Liver (tissue), 9 donors: ENCODE results near the gene PAIP2. TPM values are rescaled to one million over a fixed set of nuclear protein-coding genes. Genes with fewer than 3 reads are reported as not detected.

Experiments used
- DNase-seq: peaks from one replicate; pipeline ENCODE4 v3.0.0-alpha.2; 2017; ENCODE audit warnings: low spot score
- H3K27ac ChIP-seq, 2 donors: one replicate each; pipeline ENCODE4 v1.7.0; 2013; ENCODE audit warnings: inconsistent platforms in 2 of 2, low read length in 2 of 2, control low read depth in 1 of 2, low read depth in 1 of 2, mild to moderate bottlenecking in 1 of 2
- H3K27me3 ChIP-seq, 4 donors: one replicate each; pipeline versions ENCODE4 v1.6.1 to v1.7.0; 2013; ENCODE audit warnings: low read length in 3 of 4, inconsistent platforms in 1 of 4, mild to moderate bottlenecking in 1 of 4, moderate library complexity in 1 of 4; ENCODE audit not compliant: control insufficient read depth in 4 of 4, insufficient read depth in 4 of 4
- H3K36me3 ChIP-seq, 4 donors: one replicate each; pipeline versions ENCODE4 v1.6.1 to v1.7.0; 2013; ENCODE audit warnings: low read length in 3 of 4, mild to moderate bottlenecking in 3 of 4, low read depth in 1 of 4, moderate library complexity in 1 of 4; ENCODE audit not compliant: control insufficient read depth in 4 of 4, insufficient read depth in 3 of 4
- H3K4me1 ChIP-seq, 4 donors: one replicate each; pipeline versions ENCODE4 v1.6.1 to v1.7.0; 2013; ENCODE audit warnings: low read length in 3 of 4, mild to moderate bottlenecking in 3 of 4, moderate library complexity in 1 of 4; ENCODE audit not compliant: control insufficient read depth in 4 of 4, insufficient read depth in 4 of 4
- H3K4me3 ChIP-seq, 3 donors: one replicate each; pipeline versions ENCODE4 v1.6.1 to v1.7.0; 2013; ENCODE audit warnings: low read length in 3 of 3, control low read depth in 1 of 3, low read depth in 1 of 3, mild to moderate bottlenecking in 1 of 3
- H3K9ac ChIP-seq, 2 donors: one replicate each; pipeline ENCODE4 v1.7.0; 2013; ENCODE audit warnings: low read length in 2 of 2, mild to moderate bottlenecking in 2 of 2, moderate library complexity in 2 of 2, control low read depth in 1 of 2, low read depth in 1 of 2
- H3K9me3 ChIP-seq, 4 donors: one replicate each; pipeline versions ENCODE4 v1.6.1 to v1.7.0; 2013; ENCODE audit warnings: low read length in 3 of 4; ENCODE audit not compliant: control insufficient read depth in 4 of 4
- EGR1 ChIP-seq, 2 donors: IDR thresholded peaks; 2 replicates each; pipeline ENCODE4 v1.6.1; 2016 to 2018; ENCODE audit warnings: antibody characterized with exemption in 2 of 2, low read depth in 2 of 2
- FOXA1 ChIP-seq: IDR thresholded peaks from 2 replicates; pipeline ENCODE4 v1.6.1; 2016; ENCODE audit warnings: antibody characterized with exemption
- FOXA2 ChIP-seq: IDR thresholded peaks from 2 replicates; pipeline ENCODE4 v1.6.1; 2016; ENCODE audit warnings: antibody characterized with exemption
- GABPA ChIP-seq, 2 donors: IDR thresholded peaks in 1 of 2; conservative IDR thresholded peaks in 1 of 2; 2 replicates each; pipeline ENCODE4 v1.6.1; 2016; ENCODE audit warnings: antibody characterized with exemption in 2 of 2, mild to moderate bottlenecking in 1 of 2, moderate library complexity in 1 of 2
- HNF4A ChIP-seq, 2 donors: conservative IDR thresholded peaks; 2 replicates each; pipeline ENCODE4 v1.6.1; 2016; ENCODE audit warnings: antibody characterized with exemption in 2 of 2, mild to moderate bottlenecking in 2 of 2
- JUND ChIP-seq, 2 donors: IDR thresholded peaks; 2 replicates each; pipeline ENCODE4 v1.6.1; 2016; ENCODE audit warnings: antibody characterized with exemption in 2 of 2
- MAX ChIP-seq: IDR thresholded peaks from 2 replicates; pipeline ENCODE4 v1.6.1; 2016; ENCODE audit warnings: antibody characterized with exemption
- NR2F2 ChIP-seq: IDR thresholded peaks from 2 replicates; pipeline ENCODE4 v1.6.1; 2016; ENCODE audit warnings: antibody characterized with exemption
- RXRA ChIP-seq, 2 donors: IDR thresholded peaks; 2 replicates each; pipeline ENCODE4 v1.6.1; 2017 to 2018; ENCODE audit warnings: antibody characterized with exemption in 2 of 2, mild to moderate bottlenecking in 1 of 2
- SP1 ChIP-seq: IDR thresholded peaks from 2 replicates; pipeline ENCODE4 v1.6.1; 2018; ENCODE audit warnings: antibody characterized with exemption, mild to moderate bottlenecking
- YY1 ChIP-seq: IDR thresholded peaks from 2 replicates; pipeline ENCODE4 v1.6.1; 2016; ENCODE audit warnings: antibody characterized with exemption, mild to moderate bottlenecking
- WGBS: extraction: QIAGEN DNeasy Blood & Tissue Kit; methylation state at CpG from one replicate; pipeline ENCODE4 v1.1.7; 2013; 5-methylcytosine and 5-hydroxymethylcytosine counted together
- polyA plus RNA-seq, 2 donors: library from polyadenylated mRNA; stranded (reverse) in 1 of 2; unstranded in 1 of 2; fragments of 200-250 nt in 1 of 2; fragments of >200 nt in 1 of 2; fragmentation: Nextera tagmentation in 1 of 2; extraction: Ambion mirVana in 1 of 2; gene quantifications; one replicate each; pipeline versions ENCODE4 v1.2.1 to v1.2.3, GENCODE V29; 2013 to 2015
- total RNA-seq, 2 donors: library from RNA; depleted of rRNA; stranded (reverse); fragments of >200 nt; gene quantifications; one replicate each; pipeline ENCODE4 v1.2.3, GENCODE V29; 2014
- TF ChIP-seq, protein P1 (sequence below): IDR thresholded peaks from 2 replicates; pipeline ENCODE4 v1.6.1; 2016; ENCODE audit warnings: antibody characterized with exemption
- TF ChIP-seq, protein P2 (sequence below): IDR thresholded peaks from 2 replicates; pipeline ENCODE4 v1.6.1; 2016; ENCODE audit warnings: antibody characterized with exemption
- TF ChIP-seq, protein P3 (sequence below): fragments of 150-350 bp; IDR thresholded peaks from 2 replicates; pipeline ENCODE4 v1.5.1; 2017; ENCODE audit warnings: improper control_type of control experiment, low read depth, low read length; ENCODE audit not compliant: missing input control
- TF ChIP-seq, protein P4 (sequence below): IDR thresholded peaks from 2 replicates; pipeline ENCODE4 v1.6.1; 2016; ENCODE audit warnings: antibody characterized with exemption, mild to moderate bottlenecking
- donor health status: healthy.
- donor health status: healthy.
- donor health status: healthy.
- donor health status: healthy.
- donor health status: healthy.

Gene PAIP2
- total and polyA plus RNA-seq, 4 donors, result 41.5 to 63.2 (median 45.1) TPM

- TF ChIP-seq JUND (IDR thresholded peaks at IDR 0.05), result no peak
- TF ChIP-seq SP1, result no peak
- TF ChIP-seq, protein P1, sequence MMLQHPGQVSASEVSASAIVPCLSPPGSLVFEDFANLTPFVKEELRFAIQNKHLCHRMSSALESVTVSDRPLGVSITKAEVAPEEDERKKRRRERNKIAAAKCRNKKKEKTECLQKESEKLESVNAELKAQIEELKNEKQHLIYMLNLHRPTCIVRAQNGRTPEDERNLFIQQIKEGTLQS, result no peak
- TF ChIP-seq FOXA2, result no peak
- no peak for TF ChIP-seq RXRA (IDR thresholded peaks at IDR 0.05)
- Histone ChIP-seq H3K9ac (no peak overlapping the region), H3K4me3 (no peak overlapping the region), H3K9me3 (no peaks in the 10 kb centered on the region), H3K27me3 (peaks cover 0 to 3% (median 0%) of the 10 kb centered on the region in 4 donors), H3K4me1 (peaks cover 9 to 19% (median 17%) of the 10 kb centered on the region in 4 donors), H3K27ac (no peak overlapping the region), H3K36me3 (peaks cover 0 to under 1% (median 0%) of the 10 kb centered on the region in 4 donors)
- DNase-seq, result no peak
- 67% methylated on average over 33 of the region's 33 CpGs for WGBS
These were observed 50.1 kb downstream of the PAIP2 start for GRCh38 chr5:139391570-139392323.

GRCh38 chr5:139392324-139392677 lies 50.6 kb downstream of the PAIP2 start:
- H3K27ac ChIP-seq, result no peak overlapping the region
- no peaks in the 10 kb centered on the region for H3K9me3 ChIP-seq
- no peak for DNase-seq
- H3K9ac ChIP-seq, result no peak overlapping the region
- H3K4me3 ChIP-seq, result peak overlapping the region in 1 of 3 donors; percentile 13
- TF ChIP-seq, protein P2, sequence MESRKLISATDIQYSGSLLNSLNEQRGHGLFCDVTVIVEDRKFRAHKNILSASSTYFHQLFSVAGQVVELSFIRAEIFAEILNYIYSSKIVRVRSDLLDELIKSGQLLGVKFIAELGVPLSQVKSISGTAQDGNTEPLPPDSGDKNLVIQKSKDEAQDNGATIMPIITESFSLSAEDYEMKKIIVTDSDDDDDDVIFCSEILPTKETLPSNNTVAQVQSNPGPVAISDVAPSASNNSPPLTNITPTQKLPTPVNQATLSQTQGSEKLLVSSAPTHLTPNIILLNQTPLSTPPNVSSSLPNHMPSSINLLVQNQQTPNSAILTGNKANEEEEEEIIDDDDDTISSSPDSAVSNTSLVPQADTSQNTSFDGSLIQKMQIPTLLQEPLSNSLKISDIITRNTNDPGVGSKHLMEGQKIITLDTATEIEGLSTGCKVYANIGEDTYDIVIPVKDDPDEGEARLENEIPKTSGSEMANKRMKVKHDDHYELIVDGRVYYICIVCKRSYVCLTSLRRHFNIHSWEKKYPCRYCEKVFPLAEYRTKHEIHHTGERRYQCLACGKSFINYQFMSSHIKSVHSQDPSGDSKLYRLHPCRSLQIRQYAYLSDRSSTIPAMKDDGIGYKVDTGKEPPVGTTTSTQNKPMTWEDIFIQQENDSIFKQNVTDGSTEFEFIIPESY, result no peak
- TF ChIP-seq MAX (no peak), NR2F2 (no peak), EGR1 (IDR thresholded peaks at IDR 0.05; ENCODE audit: low read depth in 2 of 2) (no peak)
- TF ChIP-seq, protein P1, result no peak
- H3K27me3 ChIP-seq, result peaks cover 0 to 3% (median 0%) of the 10 kb centered on the region in 4 donors
- WGBS, result 23% methylated on average over 36 of the region's 36 CpGs
- peaks cover 9 to 19% (median 17%) of the 10 kb centered on the region in 4 donors for H3K4me1 ChIP-seq
- H3K36me3 ChIP-seq, result peaks cover 0 to 1% (median 0%) of the 10 kb centered on the region in 4 donors

- Histone ChIP-seq H3K4me1 (peaks cover 9 to 19% (median 17%) of the 10 kb centered on the region in 4 donors), H3K9ac (no peak overlapping the region), H3K27me3 (peaks cover 0 to 3% (median 0%) of the 10 kb centered on the region in 4 donors), H3K4me3 (peak overlapping the region in 2 of 3 donors; percentile 53 to 59), H3K36me3 (peaks cover 0 to 1% (median 0%) of the 10 kb centered on the region in 4 donors), H3K9me3 (no peaks in the 10 kb centered on the region), H3K27ac (no peak overlapping the region)
- WGBS, result 6% methylated on average over 77 of the region's 77 CpGs
- peak; percentile 55 for DNase-seq
- TF ChIP-seq MAX (no peak), YY1 (no peak), EGR1 (IDR thresholded peaks at IDR 0.05; ENCODE audit: low read depth in 2 of 2) (no peak), HNF4A (conservative IDR thresholded peaks at IDR 0.05) (no peak), JUND (IDR thresholded peaks at IDR 0.05) (no peak), SP1 (no peak), GABPA (IDR thresholded peaks at IDR 0.05 in 1 of 2, conservative IDR thresholded peaks at IDR 0.05 in 1 of 2) (no peak), NR2F2 (no peak), FOXA1 (no peak)
- TF ChIP-seq, protein P3, sequence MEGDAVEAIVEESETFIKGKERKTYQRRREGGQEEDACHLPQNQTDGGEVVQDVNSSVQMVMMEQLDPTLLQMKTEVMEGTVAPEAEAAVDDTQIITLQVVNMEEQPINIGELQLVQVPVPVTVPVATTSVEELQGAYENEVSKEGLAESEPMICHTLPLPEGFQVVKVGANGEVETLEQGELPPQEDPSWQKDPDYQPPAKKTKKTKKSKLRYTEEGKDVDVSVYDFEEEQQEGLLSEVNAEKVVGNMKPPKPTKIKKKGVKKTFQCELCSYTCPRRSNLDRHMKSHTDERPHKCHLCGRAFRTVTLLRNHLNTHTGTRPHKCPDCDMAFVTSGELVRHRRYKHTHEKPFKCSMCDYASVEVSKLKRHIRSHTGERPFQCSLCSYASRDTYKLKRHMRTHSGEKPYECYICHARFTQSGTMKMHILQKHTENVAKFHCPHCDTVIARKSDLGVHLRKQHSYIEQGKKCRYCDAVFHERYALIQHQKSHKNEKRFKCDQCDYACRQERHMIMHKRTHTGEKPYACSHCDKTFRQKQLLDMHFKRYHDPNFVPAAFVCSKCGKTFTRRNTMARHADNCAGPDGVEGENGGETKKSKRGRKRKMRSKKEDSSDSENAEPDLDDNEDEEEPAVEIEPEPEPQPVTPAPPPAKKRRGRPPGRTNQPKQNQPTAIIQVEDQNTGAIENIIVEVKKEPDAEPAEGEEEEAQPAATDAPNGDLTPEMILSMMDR, result peak; percentile 48
- TF ChIP-seq, protein P1, result no peak
- TF ChIP-seq, protein P4, sequence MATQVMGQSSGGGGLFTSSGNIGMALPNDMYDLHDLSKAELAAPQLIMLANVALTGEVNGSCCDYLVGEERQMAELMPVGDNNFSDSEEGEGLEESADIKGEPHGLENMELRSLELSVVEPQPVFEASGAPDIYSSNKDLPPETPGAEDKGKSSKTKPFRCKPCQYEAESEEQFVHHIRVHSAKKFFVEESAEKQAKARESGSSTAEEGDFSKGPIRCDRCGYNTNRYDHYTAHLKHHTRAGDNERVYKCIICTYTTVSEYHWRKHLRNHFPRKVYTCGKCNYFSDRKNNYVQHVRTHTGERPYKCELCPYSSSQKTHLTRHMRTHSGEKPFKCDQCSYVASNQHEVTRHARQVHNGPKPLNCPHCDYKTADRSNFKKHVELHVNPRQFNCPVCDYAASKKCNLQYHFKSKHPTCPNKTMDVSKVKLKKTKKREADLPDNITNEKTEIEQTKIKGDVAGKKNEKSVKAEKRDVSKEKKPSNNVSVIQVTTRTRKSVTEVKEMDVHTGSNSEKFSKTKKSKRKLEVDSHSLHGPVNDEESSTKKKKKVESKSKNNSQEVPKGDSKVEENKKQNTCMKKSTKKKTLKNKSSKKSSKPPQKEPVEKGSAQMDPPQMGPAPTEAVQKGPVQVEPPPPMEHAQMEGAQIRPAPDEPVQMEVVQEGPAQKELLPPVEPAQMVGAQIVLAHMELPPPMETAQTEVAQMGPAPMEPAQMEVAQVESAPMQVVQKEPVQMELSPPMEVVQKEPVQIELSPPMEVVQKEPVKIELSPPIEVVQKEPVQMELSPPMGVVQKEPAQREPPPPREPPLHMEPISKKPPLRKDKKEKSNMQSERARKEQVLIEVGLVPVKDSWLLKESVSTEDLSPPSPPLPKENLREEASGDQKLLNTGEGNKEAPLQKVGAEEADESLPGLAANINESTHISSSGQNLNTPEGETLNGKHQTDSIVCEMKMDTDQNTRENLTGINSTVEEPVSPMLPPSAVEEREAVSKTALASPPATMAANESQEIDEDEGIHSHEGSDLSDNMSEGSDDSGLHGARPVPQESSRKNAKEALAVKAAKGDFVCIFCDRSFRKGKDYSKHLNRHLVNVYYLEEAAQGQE, result no peak
These were observed 51.2 kb downstream of the PAIP2 start for GRCh38 chr5:139392678-139393496.
